Measurements from ENCODE around the gene PPIL6. TPM values are rescaled to one million over a fixed set of nuclear protein-coding genes. Genes with fewer than 3 reads are reported as not detected.
"Not testable (repeated sequence)": the region's sequence is repeated elsewhere in the genome, so short reads cannot be mapped to it uniquely, and the experiment has no call there.

Gene PPIL6
- total RNA-seq, 2 experiments from 2014 or later, result 0.84 to 1.3 TPM

DNA sequence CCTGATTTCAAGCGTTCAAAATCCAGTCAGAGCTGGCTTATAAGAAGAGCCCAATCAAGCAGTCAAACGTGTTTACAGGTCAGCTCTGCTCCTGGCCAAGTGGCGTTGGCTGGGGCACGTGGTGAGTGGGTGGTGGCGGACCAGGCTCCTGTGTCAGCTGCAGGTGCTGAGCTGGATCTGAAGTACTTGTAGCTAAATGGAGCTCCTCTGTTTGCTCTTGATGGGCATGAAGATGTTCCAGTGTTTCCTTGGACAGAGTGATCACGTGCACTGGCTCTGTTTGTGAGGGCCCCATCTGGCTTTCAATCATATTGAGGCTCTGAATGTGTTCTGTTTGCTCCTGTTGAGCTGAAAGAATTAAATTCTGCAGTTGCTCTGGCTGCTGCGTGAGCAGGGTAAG, 25.3 kb upstream of the PPIL6 start:
- TF ChIP-seq, protein P1, sequence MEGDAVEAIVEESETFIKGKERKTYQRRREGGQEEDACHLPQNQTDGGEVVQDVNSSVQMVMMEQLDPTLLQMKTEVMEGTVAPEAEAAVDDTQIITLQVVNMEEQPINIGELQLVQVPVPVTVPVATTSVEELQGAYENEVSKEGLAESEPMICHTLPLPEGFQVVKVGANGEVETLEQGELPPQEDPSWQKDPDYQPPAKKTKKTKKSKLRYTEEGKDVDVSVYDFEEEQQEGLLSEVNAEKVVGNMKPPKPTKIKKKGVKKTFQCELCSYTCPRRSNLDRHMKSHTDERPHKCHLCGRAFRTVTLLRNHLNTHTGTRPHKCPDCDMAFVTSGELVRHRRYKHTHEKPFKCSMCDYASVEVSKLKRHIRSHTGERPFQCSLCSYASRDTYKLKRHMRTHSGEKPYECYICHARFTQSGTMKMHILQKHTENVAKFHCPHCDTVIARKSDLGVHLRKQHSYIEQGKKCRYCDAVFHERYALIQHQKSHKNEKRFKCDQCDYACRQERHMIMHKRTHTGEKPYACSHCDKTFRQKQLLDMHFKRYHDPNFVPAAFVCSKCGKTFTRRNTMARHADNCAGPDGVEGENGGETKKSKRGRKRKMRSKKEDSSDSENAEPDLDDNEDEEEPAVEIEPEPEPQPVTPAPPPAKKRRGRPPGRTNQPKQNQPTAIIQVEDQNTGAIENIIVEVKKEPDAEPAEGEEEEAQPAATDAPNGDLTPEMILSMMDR (IDR thresholded peaks at IDR 0.05), result no peak

DNA sequence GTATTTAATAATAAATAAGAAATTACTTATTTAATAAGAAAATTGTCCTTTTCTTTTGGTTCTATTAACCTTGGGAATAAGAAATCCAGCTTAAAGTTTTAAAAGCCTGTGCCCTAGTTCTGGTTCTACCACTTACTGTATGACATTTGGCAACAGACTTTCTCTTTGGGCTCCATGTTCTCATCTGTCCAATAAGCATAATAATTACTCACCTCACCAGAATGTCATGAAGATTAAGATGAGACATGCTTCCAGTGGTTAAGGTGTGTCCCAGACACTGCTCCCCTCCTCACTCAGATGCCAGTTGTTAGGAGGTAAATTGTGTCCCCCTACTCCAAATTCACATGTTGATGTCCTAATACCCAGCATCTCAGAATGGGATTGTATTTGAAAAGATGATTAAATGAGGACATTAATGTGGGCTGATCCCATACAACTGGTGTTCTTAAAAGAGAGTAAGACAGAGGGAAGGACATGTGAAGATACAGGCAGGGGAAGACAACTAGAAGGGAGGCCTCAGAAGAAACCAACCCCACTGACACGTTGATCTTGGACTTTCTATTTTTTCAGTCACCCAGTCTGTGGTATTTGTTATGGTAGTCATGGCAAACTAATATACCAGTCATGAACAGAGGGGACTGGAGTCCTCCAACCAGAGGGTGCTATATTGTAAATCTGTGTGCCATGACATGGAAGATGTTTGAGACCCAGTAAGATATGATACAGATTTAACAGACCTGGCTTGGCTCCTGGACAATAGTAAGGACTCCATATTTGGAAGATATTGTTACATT, 21.5 kb upstream of the PPIL6 start:
- POLR2A ChIA-PET, result interaction anchor here (2.3 to 8.5 kb wide), 2 partner anchors 19 to 79 kb away, joined by 5 to 86 read pairs; partner anchors contain the start of genes CD164 and ZBTB24
- CTCF ChIA-PET, result interaction anchor here (1.3 kb wide), 1 partner anchor 15 kb away, joined by 3 read pairs; no protein-coding TSS in a partner anchor
- peak in 1 of 14 experiments; percentile 37 for DNase-seq
- Histone ChIP-seq H3K4me1 (ENCODE audit: insufficient read depth, low read length) (peaks cover 29% of the 10 kb centered on the region), H3K36me3 (ENCODE audit: insufficient read depth, low read length) (peaks cover 51% of the 10 kb centered on the region), H3K27ac (ENCODE audit: low read depth in 1 of 2, low read length in 2 of 2) (no peak overlapping the region), H3K27me3 (ENCODE audit: control insufficient read depth in 1 of 2, insufficient read depth in 2 of 2, low read length in 2 of 2) (no peaks in the 10 kb centered on the region), H3K4me3 (ENCODE audit: low read length) (no peak overlapping the region), H3K9me3 (ENCODE audit: control insufficient read depth in 1 of 2, insufficient read depth in 1 of 2, low read length in 2 of 2) (no peaks in the 10 kb centered on the region)
- H3K4me1 Mint-ChIP-seq (ENCODE audit: low read depth), result peaks cover 62% of the 10 kb centered on the region
- peak overlapping the region; percentile 60 for H3K27ac Mint-ChIP-seq
- no peaks in the 10 kb centered on the region for H3K9me3 Mint-ChIP-seq
- no peak overlapping the region for H3K4me3 Mint-ChIP-seq
- H3K27me3 Mint-ChIP-seq, result no peaks in the 10 kb centered on the region
- TF ChIP-seq, protein P1 (IDR thresholded peaks at IDR 0.05), result no peak
- no peak for ATAC-seq (ENCODE audit: poor library complexity)
- intact Hi-C loops (cut with DNase I, micrococcal nuclease), result no loop called here
- H3K36me3 Mint-ChIP-seq (ENCODE audit: low read depth), result peaks cover 57% of the 10 kb centered on the region

More for the DNA sequence above, 25.3 kb upstream of the PPIL6 start:
- H3K9me3 ChIP-seq (ENCODE audit: control insufficient read depth in 1 of 2, insufficient read depth in 1 of 2, low read length in 2 of 2), result no peaks in the 10 kb centered on the region
- intact Hi-C loops (cut with DNase I, micrococcal nuclease), result no loop called here
- peaks cover 90% of the 10 kb centered on the region for H3K36me3 ChIP-seq (ENCODE audit: insufficient read depth, low read length)
- H3K27me3 ChIP-seq (ENCODE audit: control insufficient read depth in 1 of 2, insufficient read depth in 2 of 2, low read length in 2 of 2), result no peaks in the 10 kb centered on the region
- H3K9me3 Mint-ChIP-seq, result no peaks in the 10 kb centered on the region
- peaks cover 64% of the 10 kb centered on the region for H3K4me1 Mint-ChIP-seq (ENCODE audit: low read depth)
- DNase-seq, result no peak
- H3K27ac Mint-ChIP-seq, result peak overlapping the region; percentile 69
- no peaks in the 10 kb centered on the region for H3K27me3 Mint-ChIP-seq
- H3K4me1 ChIP-seq (ENCODE audit: insufficient read depth, low read length), result peaks cover 13% of the 10 kb centered on the region
- no peak overlapping the region for H3K4me3 Mint-ChIP-seq
- H3K27ac ChIP-seq (ENCODE audit: low read depth in 1 of 2, low read length in 2 of 2), result no peak overlapping the region
- no peak for ATAC-seq (ENCODE audit: poor library complexity)
- POLR2A ChIA-PET, result interaction anchor here (1.4 kb wide), 1 partner anchor 25 kb away, joined by 3 read pairs; no protein-coding TSS in a partner anchor
- CTCF ChIA-PET, result no interaction called here
- H3K4me3 ChIP-seq (ENCODE audit: low read length), result no peak overlapping the region
- peaks cover 96% of the 10 kb centered on the region for H3K36me3 Mint-ChIP-seq (ENCODE audit: low read depth)

DNA sequence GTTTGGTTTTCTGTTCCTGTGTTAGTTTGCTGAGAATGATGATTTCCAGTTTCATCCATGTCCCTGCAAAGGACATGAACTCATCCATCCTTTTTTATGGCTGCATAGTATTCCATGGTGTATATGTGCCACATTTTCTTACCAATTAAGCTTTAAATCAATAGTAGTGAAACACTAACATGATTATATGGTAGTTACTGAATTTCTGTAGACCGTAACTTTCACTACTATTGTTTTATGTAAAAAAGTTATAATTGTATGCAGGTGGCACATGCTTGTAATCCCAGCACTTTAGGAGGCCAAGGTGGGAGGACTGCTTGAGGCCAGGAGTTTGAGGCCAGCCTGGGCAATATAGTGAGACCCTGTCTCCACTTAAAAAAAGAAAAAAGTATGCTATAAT, 20.8 kb upstream of the PPIL6 start:
- DNase-seq; H3K27me3 ChIP-seq (ENCODE audit: control insufficient read depth in 1 of 2, insufficient read depth in 2 of 2, low read length in 2 of 2); H3K27me3 Mint-ChIP-seq; ATAC-seq (ENCODE audit: poor library complexity); H3K9me3 ChIP-seq (ENCODE audit: control insufficient read depth in 1 of 2, insufficient read depth in 1 of 2, low read length in 2 of 2); H3K4me3 ChIP-seq (ENCODE audit: low read length); H3K27ac ChIP-seq (ENCODE audit: low read depth in 1 of 2, low read length in 2 of 2); H3K4me3 Mint-ChIP-seq; intact Hi-C loops (cut with DNase I, micrococcal nuclease); H3K9me3 Mint-ChIP-seq: not testable (repeated sequence)
- H3K4me1 Mint-ChIP-seq (ENCODE audit: low read depth), result peaks cover 64% of the 10 kb centered on the region
- peaks cover 35% of the 10 kb centered on the region for H3K4me1 ChIP-seq (ENCODE audit: insufficient read depth, low read length)
- H3K36me3 Mint-ChIP-seq (ENCODE audit: low read depth), result peaks cover 50% of the 10 kb centered on the region
- peak overlapping the region; percentile 31 for H3K27ac Mint-ChIP-seq
- CTCF ChIA-PET, result interaction anchor here (1.3 to 1.9 kb wide), 3 partner anchors 8 to 79 kb away, joined by 3 to 9 read pairs (median 4); partner anchors contain the start of gene CD164
- peaks cover 44% of the 10 kb centered on the region for H3K36me3 ChIP-seq (ENCODE audit: insufficient read depth, low read length)
- POLR2A ChIA-PET, result interaction anchor here (2.3 to 9.5 kb wide), 3 partner anchors 18 to 79 kb away, joined by 5 to 137 read pairs (median 86); partner anchors contain the start of genes CD164, PPIL6, SMPD2 and ZBTB24

Data from CD4-positive, alpha-beta T cell (primary cell).